ENCODE results near the gene AK5.

The AK5 gene

DNA sequence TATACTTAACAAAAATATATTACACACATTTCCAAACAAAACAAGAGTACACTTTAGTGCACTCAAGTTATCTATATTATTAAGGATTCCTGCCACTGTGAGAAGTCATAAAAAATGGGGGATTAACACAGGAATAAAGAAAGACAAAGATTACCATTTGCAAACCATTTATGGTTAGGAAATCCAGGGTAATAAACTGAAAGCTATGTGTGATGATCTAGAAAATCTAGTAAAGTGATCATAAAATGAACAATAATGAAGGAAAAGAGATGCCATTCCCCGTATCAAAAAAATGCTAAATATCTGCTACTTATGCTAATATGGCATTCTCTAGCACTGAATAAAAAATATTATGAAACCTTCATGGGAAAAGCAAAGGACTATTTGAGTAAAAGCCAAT lies 101.4 kb downstream of the AK5 start:
- H3K27me3 Mint-ChIP-seq (ENCODE audit: low read depth) = no peaks in the 10 kb centered on the region
- H3K4me3 Mint-ChIP-seq = no peak overlapping the region
- H3K4me1 Mint-ChIP-seq (ENCODE audit: low read depth) = peaks cover 4% of the 10 kb centered on the region
- H3K9me3 Mint-ChIP-seq = no peaks in the 10 kb centered on the region
- no peaks in the 10 kb centered on the region for H3K36me3 Mint-ChIP-seq (ENCODE audit: low read depth)
- no peak for DNase-seq (ENCODE audit: low spot score)
- H3K27ac Mint-ChIP-seq = no peak overlapping the region

DNA sequence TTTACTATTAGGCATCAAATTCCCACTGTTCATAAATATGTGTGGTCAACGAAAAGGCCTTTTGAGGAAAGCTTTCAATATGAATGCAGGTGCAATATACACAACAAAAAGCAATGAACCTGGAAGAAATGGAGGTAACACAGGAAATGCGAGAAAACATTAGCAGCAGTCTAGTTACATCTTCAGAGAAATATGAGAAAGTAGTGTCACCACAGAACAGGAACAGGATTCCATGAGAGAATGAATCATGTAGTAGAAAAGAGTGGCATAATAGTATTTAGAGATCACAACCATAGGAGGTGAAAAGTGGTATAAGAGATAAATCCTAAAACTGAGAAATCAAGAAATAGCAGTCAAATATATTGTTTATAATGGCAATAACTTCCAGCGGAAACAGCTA lies 103.7 kb downstream of the AK5 start:
- H3K27me3 Mint-ChIP-seq (ENCODE audit: low read depth) = no peaks in the 10 kb centered on the region
- DNase-seq (ENCODE audit: low spot score) = no peak
- no peak overlapping the region for H3K4me3 Mint-ChIP-seq
- H3K9me3 Mint-ChIP-seq = no peaks in the 10 kb centered on the region
- no peak overlapping the region for H3K27ac Mint-ChIP-seq
- H3K4me1 Mint-ChIP-seq (ENCODE audit: low read depth) = peaks cover 6% of the 10 kb centered on the region
- no peaks in the 10 kb centered on the region for H3K36me3 Mint-ChIP-seq (ENCODE audit: low read depth)

DNA sequence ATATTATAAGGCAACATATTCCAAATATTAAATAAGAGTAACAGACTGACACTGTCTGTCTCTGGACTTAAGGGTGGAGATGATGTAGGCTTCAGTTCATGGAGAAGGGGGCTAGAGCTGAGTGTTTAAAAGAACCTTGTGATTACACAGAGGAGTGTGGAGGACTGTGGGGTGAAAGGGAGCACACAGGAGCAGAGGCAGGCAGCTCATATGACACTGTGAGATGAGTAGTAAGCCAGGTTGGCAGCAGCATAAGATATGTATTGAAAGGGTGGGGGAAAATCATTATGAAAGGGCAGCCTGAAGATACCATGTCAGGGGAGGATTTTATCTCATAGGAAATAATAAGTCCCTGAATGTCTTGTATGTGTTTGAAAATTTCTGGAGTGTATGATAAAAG lies 104.5 kb downstream of the AK5 start:
- no peak for DNase-seq (ENCODE audit: low spot score)
- Mint-ChIP-seq H3K36me3 (ENCODE audit: low read depth) (no peaks in the 10 kb centered on the region), H3K27me3 (ENCODE audit: low read depth) (no peaks in the 10 kb centered on the region), H3K9me3 (no peaks in the 10 kb centered on the region), H3K4me3 (no peak overlapping the region), H3K27ac (no peak overlapping the region), H3K4me1 (ENCODE audit: low read depth) (peaks cover 6% of the 10 kb centered on the region)

DNA sequence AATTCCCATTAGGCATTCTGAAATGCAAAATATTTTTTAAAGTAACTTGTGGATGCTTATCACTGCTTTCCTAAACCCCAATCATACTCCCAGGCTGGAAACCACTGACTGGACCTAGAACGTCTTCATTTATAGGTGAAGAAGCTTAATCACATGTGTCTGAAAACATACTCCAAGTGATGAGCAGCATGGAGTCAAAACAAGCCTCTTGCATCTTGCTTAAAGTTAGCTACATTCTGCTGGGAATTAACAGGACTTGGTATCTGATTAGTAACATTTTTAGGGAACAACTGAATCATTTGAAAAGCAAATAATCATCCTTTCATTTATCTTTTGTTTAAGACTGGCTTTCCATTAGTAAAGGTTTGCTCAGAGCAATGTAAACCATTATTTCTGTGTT lies 105.7 kb downstream of the AK5 start:
- Mint-ChIP-seq H3K36me3 (ENCODE audit: low read depth) (no peaks in the 10 kb centered on the region), H3K27me3 (ENCODE audit: low read depth) (no peaks in the 10 kb centered on the region), H3K4me1 (ENCODE audit: low read depth) (peaks cover 6% of the 10 kb centered on the region)

DNA sequence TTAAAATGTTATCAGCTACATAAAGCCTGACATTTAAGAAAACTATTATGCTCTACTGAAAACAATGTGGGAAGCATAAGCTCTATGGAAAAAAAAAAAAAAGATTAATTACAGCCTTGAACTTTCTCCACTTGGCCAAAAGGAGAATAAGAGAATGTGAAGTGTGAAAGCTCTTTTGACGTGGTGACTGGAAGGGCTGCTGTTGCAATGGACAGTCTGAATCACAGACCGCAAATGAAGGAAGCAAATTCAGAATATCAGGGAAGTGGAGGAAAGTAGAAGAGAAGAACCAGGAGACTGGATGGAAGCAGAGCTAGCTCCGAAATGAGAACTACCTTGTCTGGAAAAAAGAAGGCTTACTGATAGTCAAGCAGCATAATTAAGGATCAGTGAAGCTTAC lies 106.8 kb downstream of the AK5 start:
- Mint-ChIP-seq H3K27ac (no peak overlapping the region), H3K36me3 (ENCODE audit: low read depth) (no peaks in the 10 kb centered on the region), H3K27me3 (ENCODE audit: low read depth) (no peaks in the 10 kb centered on the region), H3K4me1 (ENCODE audit: low read depth) (peaks cover 6% of the 10 kb centered on the region), H3K4me3 (no peak overlapping the region), H3K9me3 (no peaks in the 10 kb centered on the region)
- DNase-seq (ENCODE audit: low spot score) = no peak

More for the DNA sequence above, 105.7 kb downstream of the AK5 start:
- no peak for DNase-seq (ENCODE audit: low spot score)
- H3K4me3 Mint-ChIP-seq = no peak overlapping the region
- no peak overlapping the region for H3K27ac Mint-ChIP-seq
- H3K9me3 Mint-ChIP-seq = no peaks in the 10 kb centered on the region

DNA sequence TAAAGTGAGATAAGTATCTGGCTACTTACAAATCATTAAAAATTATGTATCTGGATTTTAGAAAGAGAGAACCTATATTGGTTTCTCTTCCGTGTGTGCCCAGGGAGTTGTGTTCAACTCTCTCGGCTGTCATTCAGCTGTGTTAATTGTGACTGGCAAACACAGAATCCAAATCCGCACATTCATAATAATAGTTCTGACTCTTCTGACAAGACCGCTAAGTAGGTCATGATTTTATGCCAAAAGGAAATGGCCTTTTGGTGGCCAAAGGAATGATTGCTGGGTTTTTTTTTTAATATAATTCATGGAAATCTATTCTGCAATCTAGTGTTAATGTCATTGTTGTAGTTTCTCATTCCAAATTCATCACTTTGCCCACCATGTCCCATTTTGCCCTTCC lies 110.7 kb downstream of the AK5 start:
- H3K27ac Mint-ChIP-seq = no peak overlapping the region
- H3K36me3 Mint-ChIP-seq (ENCODE audit: low read depth) = no peaks in the 10 kb centered on the region
- peaks cover 6% of the 10 kb centered on the region for H3K4me1 Mint-ChIP-seq (ENCODE audit: low read depth)
- no peaks in the 10 kb centered on the region for H3K9me3 Mint-ChIP-seq
- no peak overlapping the region for H3K4me3 Mint-ChIP-seq
- H3K27me3 Mint-ChIP-seq (ENCODE audit: low read depth) = no peaks in the 10 kb centered on the region
- no peak for DNase-seq (ENCODE audit: low spot score)

DNA sequence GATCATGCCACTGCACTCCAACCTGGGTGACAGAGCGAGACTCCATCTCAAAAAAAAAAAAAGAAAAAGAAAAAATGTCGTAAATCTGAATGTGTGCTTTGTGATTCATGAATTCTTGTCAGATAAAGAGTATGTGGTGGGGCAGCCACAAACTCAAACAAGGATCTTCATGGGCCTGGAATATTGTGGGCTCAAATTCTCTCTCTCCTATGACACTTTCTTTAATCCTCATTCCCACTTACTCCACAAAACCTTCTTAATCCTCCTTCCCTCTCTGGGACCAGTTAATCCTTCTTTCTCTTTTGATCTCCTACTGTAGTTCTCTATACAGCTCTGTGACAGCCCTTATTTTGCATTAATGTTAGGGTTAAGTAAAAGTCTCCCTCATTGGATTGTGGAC lies 112.3 kb downstream of the AK5 start:
- Mint-ChIP-seq H3K27me3 (ENCODE audit: low read depth) (no peaks in the 10 kb centered on the region), H3K36me3 (ENCODE audit: low read depth) (no peaks in the 10 kb centered on the region), H3K4me3 (no peak overlapping the region), H3K27ac (no peak overlapping the region), H3K9me3 (no peaks in the 10 kb centered on the region), H3K4me1 (ENCODE audit: low read depth) (no peaks in the 10 kb centered on the region)
- no peak for DNase-seq (ENCODE audit: low spot score)

DNA sequence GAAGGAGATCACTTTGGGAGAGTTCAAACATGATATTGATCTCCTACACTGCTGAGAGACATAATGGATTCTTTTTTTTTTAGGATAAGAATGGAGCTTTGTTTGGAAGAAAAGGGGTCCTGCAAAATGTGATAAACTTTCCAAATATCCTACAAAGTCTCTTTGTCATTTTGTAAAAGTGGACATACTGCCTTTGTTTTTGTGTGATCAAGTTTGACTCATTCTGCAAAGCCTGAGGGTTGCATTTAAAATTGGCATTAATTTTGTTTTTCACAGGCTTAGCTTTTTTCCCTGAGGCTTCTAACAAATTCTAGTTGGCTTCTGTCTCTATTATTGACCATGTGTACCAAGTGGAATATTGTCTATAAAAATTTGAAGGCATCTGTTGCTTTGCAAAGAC lies 113.2 kb downstream of the AK5 start:
- no peaks in the 10 kb centered on the region for H3K9me3 Mint-ChIP-seq
- H3K4me1 Mint-ChIP-seq (ENCODE audit: low read depth) = no peaks in the 10 kb centered on the region

DNA sequence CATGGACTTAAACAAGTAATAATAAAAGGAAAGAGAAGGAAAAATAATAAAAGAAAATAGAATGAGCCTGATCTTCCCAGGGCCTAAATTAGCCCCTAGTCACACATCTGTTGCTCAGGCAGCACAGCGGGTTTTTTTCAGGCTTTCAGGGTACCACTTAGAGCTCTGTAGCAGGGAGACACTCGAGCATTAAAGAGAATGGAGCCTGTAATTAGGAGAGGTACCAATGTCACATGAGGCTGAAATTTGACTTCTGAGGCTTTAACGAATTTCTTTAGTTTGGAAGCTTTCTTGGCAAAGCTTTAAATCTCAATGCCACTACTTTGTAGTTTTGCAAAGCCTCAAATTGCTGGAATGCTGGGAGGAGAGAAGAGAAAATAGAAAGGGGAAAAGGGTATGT lies 116.3 kb downstream of the AK5 start:
- Mint-ChIP-seq H3K4me1 (ENCODE audit: low read depth) (no peaks in the 10 kb centered on the region), H3K36me3 (ENCODE audit: low read depth) (no peaks in the 10 kb centered on the region), H3K27me3 (ENCODE audit: low read depth) (no peaks in the 10 kb centered on the region), H3K27ac (no peak overlapping the region), H3K9me3 (no peaks in the 10 kb centered on the region), H3K4me3 (no peak overlapping the region)
- DNase-seq (ENCODE audit: low spot score) = no peak

More for the DNA sequence above, 113.2 kb downstream of the AK5 start:
- DNase-seq (ENCODE audit: low spot score) = no peak
- Mint-ChIP-seq H3K4me3 (no peak overlapping the region), H3K27ac (no peak overlapping the region), H3K27me3 (ENCODE audit: low read depth) (no peaks in the 10 kb centered on the region), H3K36me3 (ENCODE audit: low read depth) (no peaks in the 10 kb centered on the region)

DNA sequence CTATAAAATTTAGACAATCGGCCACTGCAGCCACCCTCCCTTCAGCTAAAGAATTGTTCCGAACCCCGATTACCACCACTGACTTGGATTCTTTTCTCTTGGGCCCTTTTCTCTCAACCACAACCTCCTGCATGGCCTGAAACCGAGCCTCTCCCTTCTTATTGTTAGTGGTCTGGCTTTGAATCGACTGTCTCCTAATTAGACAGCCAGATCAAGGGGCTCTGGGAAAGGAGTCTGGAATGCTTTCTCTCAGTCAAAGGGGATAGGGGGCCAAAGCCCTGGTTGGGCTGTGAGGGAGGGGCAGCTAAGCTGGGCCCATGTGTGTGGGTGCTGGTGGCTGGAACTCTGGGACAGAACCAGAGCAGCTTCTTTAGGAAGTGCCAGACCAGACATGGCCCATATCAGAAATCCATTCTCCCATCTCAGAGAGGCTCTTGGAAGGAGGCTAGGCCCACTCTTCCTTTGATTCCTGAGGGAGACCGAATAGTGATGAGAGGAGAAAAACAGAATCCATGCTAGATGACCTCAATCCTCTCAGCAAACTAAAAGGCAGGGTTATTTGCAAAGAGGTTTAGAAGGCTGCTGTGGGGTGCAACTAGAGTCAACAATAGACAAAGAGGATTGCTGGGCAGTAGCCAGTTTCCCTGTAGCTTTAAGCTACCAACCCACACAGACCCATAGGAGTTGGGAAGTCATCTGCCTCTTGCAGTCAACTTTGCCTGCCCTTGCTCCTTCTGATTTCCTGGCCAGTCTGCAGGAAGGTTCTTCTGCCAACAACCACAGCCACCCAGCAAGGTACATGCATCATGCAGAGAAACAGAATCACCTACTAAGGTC lies 117.6 kb downstream of the AK5 start:
- no peaks in the 10 kb centered on the region for H3K4me1 Mint-ChIP-seq (ENCODE audit: low read depth)
- H3K4me3 Mint-ChIP-seq = no peak overlapping the region
- H3K27ac Mint-ChIP-seq = no peak overlapping the region
- no peaks in the 10 kb centered on the region for H3K36me3 Mint-ChIP-seq (ENCODE audit: low read depth)
- no peaks in the 10 kb centered on the region for H3K9me3 Mint-ChIP-seq
- DNase-seq (ENCODE audit: low spot score) = no peak
- no peaks in the 10 kb centered on the region for H3K27me3 Mint-ChIP-seq (ENCODE audit: low read depth)

DNA sequence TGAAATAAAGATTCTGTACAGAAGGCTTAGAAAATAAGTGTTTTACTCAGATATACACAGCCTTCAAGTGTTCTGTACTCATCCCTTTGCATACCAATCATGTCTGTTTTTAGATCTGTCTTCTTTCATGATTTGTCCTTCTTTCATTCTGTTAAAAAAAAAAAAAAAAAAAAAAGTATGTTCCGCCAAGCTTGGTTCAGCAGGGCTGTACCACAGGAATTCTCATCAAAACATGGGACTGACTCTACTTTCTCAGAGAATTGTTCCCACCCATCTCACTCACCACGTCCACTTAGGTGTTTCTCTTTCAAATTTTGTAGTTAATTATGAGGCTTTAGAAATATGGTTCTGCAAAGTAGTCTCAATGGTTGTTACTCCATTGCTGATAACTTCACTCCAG lies 119.0 kb downstream of the AK5 start:
- DNase-seq (ENCODE audit: low spot score) = no peak
- Mint-ChIP-seq H3K4me3 (no peak overlapping the region), H3K9me3 (no peaks in the 10 kb centered on the region), H3K4me1 (ENCODE audit: low read depth) (no peaks in the 10 kb centered on the region), H3K36me3 (ENCODE audit: low read depth) (no peaks in the 10 kb centered on the region), H3K27ac (no peak overlapping the region), H3K27me3 (ENCODE audit: low read depth) (no peaks in the 10 kb centered on the region)

DNA sequence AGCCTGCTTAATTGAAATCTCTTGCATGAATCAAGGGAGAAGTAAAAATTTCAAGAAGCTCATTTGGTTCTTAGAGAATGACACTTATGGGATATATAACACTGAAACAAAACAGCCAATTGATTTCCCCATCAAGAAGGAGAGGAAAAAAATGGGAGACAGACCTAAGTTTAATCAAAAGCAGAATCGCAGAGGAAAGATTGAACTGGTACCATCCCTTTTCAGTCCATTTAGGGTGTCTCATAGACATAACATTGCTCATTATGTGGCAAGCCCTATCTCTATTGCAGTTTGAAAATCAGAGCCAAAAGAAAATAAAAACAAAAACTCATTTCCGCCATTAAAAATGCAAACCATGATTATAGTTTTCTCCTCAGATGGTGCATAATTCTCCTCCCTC lies 119.6 kb downstream of the AK5 start:
- Mint-ChIP-seq H3K36me3 (ENCODE audit: low read depth) (no peaks in the 10 kb centered on the region), H3K27me3 (ENCODE audit: low read depth) (no peaks in the 10 kb centered on the region), H3K9me3 (no peaks in the 10 kb centered on the region), H3K27ac (no peak overlapping the region), H3K4me3 (no peak overlapping the region), H3K4me1 (ENCODE audit: low read depth) (no peaks in the 10 kb centered on the region)
- DNase-seq (ENCODE audit: low spot score) = no peak

DNA sequence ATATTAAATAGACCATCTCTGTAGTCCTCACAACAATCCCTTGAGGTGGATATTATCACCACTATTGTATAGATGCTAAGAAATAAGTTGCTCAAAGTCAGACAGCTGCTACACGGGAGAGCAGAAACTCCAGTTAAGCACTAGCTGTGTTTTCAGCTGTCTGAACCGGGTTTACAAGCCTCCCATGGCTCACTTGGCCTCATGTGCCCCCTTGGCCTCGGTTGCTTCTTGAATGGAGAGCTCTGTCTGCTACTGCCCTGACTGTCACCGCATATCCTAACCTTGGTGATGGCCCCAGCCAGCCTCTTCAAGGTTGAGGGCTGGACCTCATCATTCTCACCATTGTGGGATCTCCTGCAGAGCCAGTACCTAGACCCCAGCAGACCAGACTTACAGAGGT lies 123.4 kb downstream of the AK5 start:
- Mint-ChIP-seq H3K4me3 (no peak overlapping the region), H3K36me3 (ENCODE audit: low read depth) (no peaks in the 10 kb centered on the region), H3K27ac (no peak overlapping the region), H3K9me3 (peaks cover 7% of the 10 kb centered on the region), H3K4me1 (ENCODE audit: low read depth) (no peaks in the 10 kb centered on the region), H3K27me3 (ENCODE audit: low read depth) (no peaks in the 10 kb centered on the region)
- no peak for DNase-seq (ENCODE audit: low spot score)

DNA sequence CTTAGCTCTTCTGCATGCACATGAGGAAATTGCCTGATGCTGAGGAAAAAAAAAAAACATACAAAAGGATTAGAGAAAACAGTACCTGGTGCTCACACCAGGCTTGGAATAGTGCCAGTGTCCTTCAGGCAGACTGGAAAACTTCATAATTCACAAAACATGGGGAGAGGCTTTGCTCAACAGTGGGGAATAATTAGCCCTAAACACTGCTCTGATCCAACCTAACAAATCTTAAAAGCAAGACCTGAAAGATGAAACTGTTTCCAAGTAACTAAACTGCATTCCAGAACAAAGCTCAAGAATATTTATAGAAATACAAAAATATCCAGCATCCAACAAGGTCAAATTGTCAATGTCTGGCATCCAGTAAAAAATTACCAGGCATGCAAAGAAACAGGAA lies 124.8 kb downstream of the AK5 start:
- Mint-ChIP-seq H3K27me3 (ENCODE audit: low read depth) (no peaks in the 10 kb centered on the region), H3K4me1 (ENCODE audit: low read depth) (no peaks in the 10 kb centered on the region), H3K4me3 (no peak overlapping the region), H3K9me3 (peaks cover 7% of the 10 kb centered on the region), H3K27ac (no peak overlapping the region), H3K36me3 (ENCODE audit: low read depth) (no peaks in the 10 kb centered on the region)
- no peak for DNase-seq (ENCODE audit: low spot score)

DNA sequence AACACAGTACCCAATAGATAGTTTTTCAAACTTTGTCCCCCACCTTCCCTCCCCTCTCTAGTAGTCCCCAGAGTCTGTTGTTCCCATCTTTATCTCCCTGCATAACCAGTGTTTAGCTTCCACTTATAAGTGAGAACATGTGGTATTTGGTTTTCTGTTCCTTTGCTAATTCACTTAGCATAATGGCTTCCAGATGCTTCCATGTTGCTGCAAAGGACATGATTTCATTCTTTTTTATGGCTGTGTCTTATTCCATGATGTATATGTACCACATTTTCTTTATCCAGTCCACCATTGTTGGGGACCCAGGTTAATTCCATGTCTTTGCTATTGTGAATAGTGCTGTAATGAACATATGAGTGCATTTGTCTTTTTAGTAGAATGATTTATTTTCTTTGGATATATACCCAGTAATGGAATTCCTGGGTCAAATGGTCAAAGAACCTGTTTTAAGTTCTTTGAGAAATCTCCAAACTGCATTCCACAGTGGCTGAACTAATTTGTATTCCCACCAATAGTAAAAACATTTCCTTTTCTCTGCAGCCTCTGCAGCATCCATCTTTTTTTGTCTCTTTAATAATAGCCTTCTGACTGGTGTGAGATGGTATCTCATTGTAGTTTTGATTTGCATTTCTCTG lies 126.0 kb downstream of the AK5 start:
- H3K9me3 Mint-ChIP-seq = peaks cover 7% of the 10 kb centered on the region
- no peaks in the 10 kb centered on the region for H3K36me3 Mint-ChIP-seq (ENCODE audit: low read depth)
- DNase-seq (ENCODE audit: low spot score) = no peak
- H3K4me1 Mint-ChIP-seq (ENCODE audit: low read depth) = no peaks in the 10 kb centered on the region
- no peak overlapping the region for H3K27ac Mint-ChIP-seq
- H3K4me3 Mint-ChIP-seq = no peak overlapping the region
- no peaks in the 10 kb centered on the region for H3K27me3 Mint-ChIP-seq (ENCODE audit: low read depth)
